T-helper 2 cell (primary cell): ENCODE results near the gene FANCC.
"Not testable (repeated sequence)": the region's sequence is repeated elsewhere in the genome, so short reads cannot be mapped to it uniquely, and the experiment has no call there.

Experiments used
- DNase-seq, 5 experiments: peaks; one replicate each; pipeline versions ENCODE4 v3.0.0 to v3.0.0-alpha.2; 2012 to 2022

FANCC gene

GRCh38 chr9:95280745-95281144 is 36.8 kb downstream of the FANCC start:
- DNase-seq, result no peak

GRCh38 chr9:95277509-95277908 is 40.0 kb downstream of the FANCC start:
- no peak for DNase-seq

GRCh38 chr9:95276395-95276954 is 41.0 kb downstream of the FANCC start:
- peak in 1 of 5 experiments; percentile 37 for DNase-seq

- DNase-seq, result not testable (repeated sequence)
These were observed 43.3 kb downstream of the FANCC start for GRCh38 chr9:95274160-95274559.

GRCh38 chr9:95273369-95274022 is 44.0 kb downstream of the FANCC start:
- DNase-seq, result no peak

GRCh38 chr9:95272830-95273229 is 44.7 kb downstream of the FANCC start:
- DNase-seq, result no peak

- no peak for DNase-seq
These were observed 46.7 kb downstream of the FANCC start for GRCh38 chr9:95270790-95271189.

- DNase-seq, result not testable (repeated sequence)
These were observed 47.4 kb downstream of the FANCC start for GRCh38 chr9:95269803-95270773.

- DNase-seq, result peak in 1 of 5 experiments; percentile 46
These were observed 48.8 kb downstream of the FANCC start for GRCh38 chr9:95268681-95269080.

- DNase-seq, result peak in 1 of 5 experiments; percentile 33
These were observed 50.9 kb downstream of the FANCC start for GRCh38 chr9:95266649-95267048.

- no peak for DNase-seq
These were observed 51.5 kb downstream of the FANCC start for GRCh38 chr9:95265960-95266359.

GRCh38 chr9:95264954-95265615 is 52.4 kb downstream of the FANCC start:
- DNase-seq, result no peak

GRCh38 chr9:95261890-95262289 is 55.6 kb downstream of the FANCC start:
- DNase-seq, result no peak

- DNase-seq, result no peak
These were observed 66.9 kb downstream of the FANCC start for GRCh38 chr9:95250462-95251221.

GRCh38 chr9:95249986-95250385 is 67.5 kb downstream of the FANCC start:
- no peak for DNase-seq

- no peak for DNase-seq
These were observed 71.0 kb downstream of the FANCC start for GRCh38 chr9:95246547-95246946.

- no peak for DNase-seq
These were observed 74.9 kb downstream of the FANCC start for GRCh38 chr9:95242613-95243012.

GRCh38 chr9:95239071-95239470 is 78.4 kb downstream of the FANCC start:
- DNase-seq, result no peak

GRCh38 chr9:95237336-95237735 is 80.2 kb downstream of the FANCC start:
- no peak for DNase-seq

- no peak for DNase-seq
These were observed 87.5 kb downstream of the FANCC start for GRCh38 chr9:95230046-95230445.

GRCh38 chr9:95229230-95229915 is 88.1 kb downstream of the FANCC start:
- DNase-seq, result peak in 1 of 5 experiments; percentile 13

GRCh38 chr9:95226921-95227320 is 90.6 kb downstream of the FANCC start:
- no peak for DNase-seq
